Prostate gland (tissue), 2 donors: ENCODE measurements around the gene MTMR10. TPM values are rescaled to one million over a fixed set of nuclear protein-coding genes. Genes with fewer than 3 reads are reported as not detected.

Experiments
- DNase-seq: peaks from one replicate; pipeline ENCODE4 v3.0.0-alpha.2; 2019; ENCODE audit warnings: low spot score
- H3K27ac ChIP-seq, 2 donors: fragments of 200-600 bp; sonication (generic); 2 replicates each; pipeline ENCODE4 v1.5.1; 2017 to 2019
- H3K27me3 ChIP-seq: fragments of 200-600 bp; sonication (generic); replicated peaks from 2 replicates; pipeline ENCODE4 v1.5.1; 2019; ENCODE audit not compliant: insufficient read depth
- H3K36me3 ChIP-seq, 2 donors: fragments of 200-600 bp; sonication (generic); 1 replicate in 1 of 2; 2 replicates in 1 of 2; pipeline versions ENCODE4 v1.5.1 to v1.8.1; 2017 to 2019
- H3K4me1 ChIP-seq: fragments of 200-600 bp; sonication (generic); replicated peaks from 2 replicates; pipeline ENCODE4 v1.5.1; 2019
- H3K4me3 ChIP-seq, 2 donors: fragments of 200-600 bp; sonication (generic); 2 replicates each; pipeline ENCODE4 v1.5.1; 2017 to 2019
- H3K9me3 ChIP-seq: fragments of 200-600 bp; sonication (generic); 2 replicates; pipeline ENCODE4 v1.5.1; 2017
- CTCF ChIP-seq, 4 experiments: fragments of 200-600 bp in 2 of 4; fragments of 450-650 bp in 2 of 4; sonication (generic) in 2 of 4; IDR thresholded peaks; 1 replicate in 3 of 4; 2 replicates in 1 of 4; pipeline ENCODE4 v1.5.1; 2016 to 2019; ENCODE audit warnings: antibody characterized with exemption in 4 of 4, mild to moderate bottlenecking in 2 of 4, moderate library complexity in 2 of 4
- POLR2A ChIP-seq: fragments of 450-650 bp; IDR thresholded peaks from one replicate; pipeline ENCODE4 v1.6.1; 2016; ENCODE audit warnings: antibody characterized with exemption, mild to moderate bottlenecking
- POLR2AphosphoS5 ChIP-seq: sonication (generic); formaldehyde crosslinking; IDR thresholded peaks from one replicate; pipeline ENCODE4 v1.6.1; 2017; ENCODE audit warnings: antibody characterized with exemption
- WGBS: methylation state at CpG from one replicate; pipeline ENCODE4 v1.1.5; 2018; 5-methylcytosine and 5-hydroxymethylcytosine counted together
- intact Hi-C: fragments of 100-400 bp; cut with DNase I; formaldehyde crosslinking; loops from one replicate; pipeline ENCODE4 v1.14.2; 2022
- total RNA-seq, 2 donors: library from RNA; depleted of rRNA; stranded (reverse); fragments of >200 nt; gene quantifications; one replicate each; pipeline ENCODE4 v1.1.0, GENCODE V29; 2016

Gene MTMR10
- total RNA-seq, 2 donors from 2014 or later = 32.5 to 35.2 TPM

- Histone ChIP-seq H3K9me3 (no peaks in the 10 kb centered on the region), H3K36me3 (no peaks in the 10 kb centered on the region), H3K27ac (no peak overlapping the region), H3K27me3 (no peaks in the 10 kb centered on the region), H3K4me1 (no peaks in the 10 kb centered on the region), H3K4me3 (no peak overlapping the region)
- intact Hi-C loops = no loop called here
- 94% methylated on average over 5 of the region's 5 CpGs for WGBS
- DNase-seq = no peak
- TF ChIP-seq CTCF (IDR thresholded peaks at IDR 0.05) = no peak
These were observed 29.7 kb upstream of the MTMR10 start for GRCh38 chr15:31021067-31021665.

GRCh38 chr15:31020542-31020941 is 29.1 kb upstream of the MTMR10 start:
- intact Hi-C loops = no loop called here
- H3K36me3 ChIP-seq = no peaks in the 10 kb centered on the region
- no peaks in the 10 kb centered on the region for H3K4me1 ChIP-seq
- no peak for DNase-seq
- H3K27me3 ChIP-seq = no peaks in the 10 kb centered on the region
- TF ChIP-seq CTCF (IDR thresholded peaks at IDR 0.05) = no peak
- no peak for TF ChIP-seq POLR2AphosphoS5
- TF ChIP-seq POLR2A = no peak
- 87% methylated on average over 5 of the region's 5 CpGs for WGBS
- H3K27ac ChIP-seq = no peak overlapping the region
- H3K9me3 ChIP-seq = no peaks in the 10 kb centered on the region
- no peak overlapping the region for H3K4me3 ChIP-seq

GRCh38 chr15:31019986-31020385 is 28.6 kb upstream of the MTMR10 start:
- no peaks in the 10 kb centered on the region for H3K4me1 ChIP-seq
- DNase-seq = no peak
- H3K27ac ChIP-seq = no peak overlapping the region
- intact Hi-C loops = no loop called here
- no peaks in the 10 kb centered on the region for H3K9me3 ChIP-seq
- H3K4me3 ChIP-seq = no peak overlapping the region
- 81% methylated on average over 3 of the region's 3 CpGs for WGBS
- H3K36me3 ChIP-seq = no peaks in the 10 kb centered on the region
- TF ChIP-seq POLR2A (no peak), POLR2AphosphoS5 (no peak), CTCF (IDR thresholded peaks at IDR 0.05) (no peak)
- H3K27me3 ChIP-seq = no peaks in the 10 kb centered on the region

GRCh38 chr15:31017311-31017710 is 25.9 kb upstream of the MTMR10 start:
- TF ChIP-seq POLR2A = no peak
- TF ChIP-seq CTCF (IDR thresholded peaks at IDR 0.05) = no peak
- TF ChIP-seq POLR2AphosphoS5 = no peak
- Histone ChIP-seq H3K4me1 (no peaks in the 10 kb centered on the region), H3K9me3 (no peaks in the 10 kb centered on the region), H3K27ac (no peak overlapping the region), H3K4me3 (no peak overlapping the region), H3K36me3 (no peaks in the 10 kb centered on the region), H3K27me3 (no peaks in the 10 kb centered on the region)
- intact Hi-C loops = no loop called here
- 58% methylated on average over 1 of the region's 1 CpG for WGBS
- no peak for DNase-seq

- TF ChIP-seq POLR2A (no peak), POLR2AphosphoS5 (no peak), CTCF (IDR thresholded peaks at IDR 0.05) (no peak)
- no peaks in the 10 kb centered on the region for H3K4me1 ChIP-seq
- H3K27me3 ChIP-seq = no peaks in the 10 kb centered on the region
- 17% methylated on average over 3 of the region's 3 CpGs for WGBS
- intact Hi-C loops = no loop called here
- no peaks in the 10 kb centered on the region for H3K9me3 ChIP-seq
- H3K4me3 ChIP-seq = no peak overlapping the region
- no peak overlapping the region for H3K27ac ChIP-seq
- DNase-seq = no peak
- no peaks in the 10 kb centered on the region for H3K36me3 ChIP-seq
These were observed 25.1 kb upstream of the MTMR10 start for GRCh38 chr15:31016446-31016915.
